ENCODE measurements around the gene ABCA8. TPM values are rescaled to one million over a fixed set of nuclear protein-coding genes. Genes with fewer than 3 reads are reported as not detected.

The ABCA8 gene
- total RNA-seq, 4 donors from 2014 or later = 235 to 365 (median 316) TPM

DNA sequence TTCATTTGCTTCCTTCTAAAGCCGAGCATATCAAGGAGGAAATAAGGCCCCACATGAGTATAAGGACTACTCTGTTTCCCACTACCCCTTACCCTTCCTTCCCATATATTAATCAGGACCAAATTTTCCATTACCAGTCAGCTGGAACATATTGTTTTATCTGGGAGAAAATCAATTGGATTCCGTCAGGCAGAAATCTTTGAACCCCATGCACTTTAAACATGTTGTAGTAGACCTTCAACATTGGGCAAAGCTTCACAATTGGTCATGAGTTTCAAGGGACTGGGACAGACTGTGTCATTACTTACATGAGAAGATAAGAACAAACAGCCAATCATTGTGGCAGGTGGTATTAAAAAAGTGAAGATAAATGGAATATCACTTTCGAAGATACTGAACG, 70.3 kb downstream of the ABCA8 start:
- TF ChIP-seq POLR2A (IDR thresholded peaks at IDR 0.05) (no peak), EP300 (IDR thresholded peaks at IDR 0.05) (no peak)
- TF ChIP-seq, protein P1, sequence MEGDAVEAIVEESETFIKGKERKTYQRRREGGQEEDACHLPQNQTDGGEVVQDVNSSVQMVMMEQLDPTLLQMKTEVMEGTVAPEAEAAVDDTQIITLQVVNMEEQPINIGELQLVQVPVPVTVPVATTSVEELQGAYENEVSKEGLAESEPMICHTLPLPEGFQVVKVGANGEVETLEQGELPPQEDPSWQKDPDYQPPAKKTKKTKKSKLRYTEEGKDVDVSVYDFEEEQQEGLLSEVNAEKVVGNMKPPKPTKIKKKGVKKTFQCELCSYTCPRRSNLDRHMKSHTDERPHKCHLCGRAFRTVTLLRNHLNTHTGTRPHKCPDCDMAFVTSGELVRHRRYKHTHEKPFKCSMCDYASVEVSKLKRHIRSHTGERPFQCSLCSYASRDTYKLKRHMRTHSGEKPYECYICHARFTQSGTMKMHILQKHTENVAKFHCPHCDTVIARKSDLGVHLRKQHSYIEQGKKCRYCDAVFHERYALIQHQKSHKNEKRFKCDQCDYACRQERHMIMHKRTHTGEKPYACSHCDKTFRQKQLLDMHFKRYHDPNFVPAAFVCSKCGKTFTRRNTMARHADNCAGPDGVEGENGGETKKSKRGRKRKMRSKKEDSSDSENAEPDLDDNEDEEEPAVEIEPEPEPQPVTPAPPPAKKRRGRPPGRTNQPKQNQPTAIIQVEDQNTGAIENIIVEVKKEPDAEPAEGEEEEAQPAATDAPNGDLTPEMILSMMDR (IDR thresholded peaks at IDR 0.05) = no peak
- 86 to 90% methylated on average over 4 of the region's 4 CpGs for WGBS, 2 donors
- Histone ChIP-seq H3K27me3 (no peaks in the 10 kb centered on the region), H3K27ac (no peak overlapping the region), H3K9me3 (peaks cover 0 to 10% (median 0%) of the 10 kb centered on the region in 4 donors), H3K36me3 (peaks cover 3 to 91% (median 3%) of the 10 kb centered on the region in 3 donors), H3K4me1 (no peaks in the 10 kb centered on the region), H3K4me3 (no peak overlapping the region)
- DNase-seq (ENCODE audit: low spot score in 2 of 2) = no peak

DNA sequence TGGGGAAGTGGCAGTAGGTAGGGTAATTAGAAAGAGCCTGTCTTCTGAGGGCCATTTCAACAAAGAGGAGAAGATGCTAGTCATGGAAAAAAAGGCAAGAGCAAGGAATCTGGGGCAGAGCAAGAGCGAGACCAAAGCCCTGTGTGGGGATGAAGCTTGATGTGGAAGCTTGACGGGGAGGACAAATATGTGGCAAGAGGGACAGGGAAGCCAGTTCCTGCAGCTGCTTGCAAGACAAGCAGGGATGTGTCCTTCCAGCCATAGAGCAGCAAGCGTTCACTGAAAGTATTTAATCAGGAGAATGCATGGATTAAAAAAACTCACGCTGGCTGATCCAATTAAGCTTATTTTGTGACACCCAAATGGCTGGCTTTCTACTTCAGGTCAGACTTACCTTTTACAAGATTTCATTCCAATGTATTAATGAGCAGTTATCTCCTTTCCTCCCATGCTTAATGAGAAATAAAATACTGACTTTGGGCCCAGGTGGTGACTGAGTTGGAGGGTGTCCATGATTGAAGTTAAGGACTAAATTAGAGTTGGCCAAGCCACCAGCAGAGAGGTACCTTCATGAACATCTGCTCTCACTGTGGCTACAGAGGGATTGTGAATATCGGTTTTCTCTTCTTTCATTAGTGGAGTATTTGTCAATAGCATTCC, 76.8 kb downstream of the ABCA8 start:
- no peak for DNase-seq (ENCODE audit: low spot score in 2 of 2)
- no peaks in the 10 kb centered on the region for H3K27me3 ChIP-seq
- peaks cover 0 to 15% (median 0%) of the 10 kb centered on the region in 4 donors for H3K9me3 ChIP-seq
- TF ChIP-seq EP300 (IDR thresholded peaks at IDR 0.05) (no peak), POLR2A (IDR thresholded peaks at IDR 0.05) (no peak)
- TF ChIP-seq, protein P1 (IDR thresholded peaks at IDR 0.05) = no peak
- no peak overlapping the region for H3K4me3 ChIP-seq
- no peaks in the 10 kb centered on the region for H3K4me1 ChIP-seq
- WGBS, 2 donors = 89 to 93% methylated on average over 5 of the region's 5 CpGs
- H3K36me3 ChIP-seq = peaks cover 4 to 100% (median 9%) of the 10 kb centered on the region in 3 donors
- peak overlapping the region in 1 of 4 donors; percentile 15 for H3K27ac ChIP-seq

DNA sequence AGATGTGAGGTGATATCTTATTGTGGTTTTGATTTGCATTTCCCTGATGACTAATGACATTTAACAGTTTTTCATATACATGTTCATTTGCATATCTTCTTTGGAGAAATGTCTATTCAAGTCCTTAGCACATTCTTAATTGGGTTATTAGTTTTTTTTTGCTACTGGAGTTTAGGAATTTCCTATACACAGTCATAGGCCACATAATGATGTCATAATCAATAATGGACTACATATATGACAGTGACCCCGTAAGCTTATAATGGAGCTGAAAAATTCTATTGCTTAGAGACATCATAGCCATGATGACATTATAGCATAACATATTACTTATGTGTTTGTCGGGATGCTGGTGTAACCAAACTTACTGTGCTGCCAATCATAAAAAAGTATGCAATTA, 83.7 kb downstream of the ABCA8 start:
- Histone ChIP-seq H3K27ac (no peak overlapping the region), H3K4me1 (peaks cover 0 to 2% (median 0%) of the 10 kb centered on the region in 4 donors), H3K27me3 (no peaks in the 10 kb centered on the region), H3K36me3 (peaks cover 4 to 93% (median 6%) of the 10 kb centered on the region in 3 donors), H3K4me3 (no peak overlapping the region), H3K9me3 (no peaks in the 10 kb centered on the region)
- 95 to 99% methylated on average over 2 of the region's 2 CpGs for WGBS, 2 donors
- TF ChIP-seq EP300 (IDR thresholded peaks at IDR 0.05) = no peak
- TF ChIP-seq, protein P1 (IDR thresholded peaks at IDR 0.05) = no peak
- no peak for TF ChIP-seq POLR2A (IDR thresholded peaks at IDR 0.05)
- no peak for DNase-seq (ENCODE audit: low spot score in 2 of 2)

DNA sequence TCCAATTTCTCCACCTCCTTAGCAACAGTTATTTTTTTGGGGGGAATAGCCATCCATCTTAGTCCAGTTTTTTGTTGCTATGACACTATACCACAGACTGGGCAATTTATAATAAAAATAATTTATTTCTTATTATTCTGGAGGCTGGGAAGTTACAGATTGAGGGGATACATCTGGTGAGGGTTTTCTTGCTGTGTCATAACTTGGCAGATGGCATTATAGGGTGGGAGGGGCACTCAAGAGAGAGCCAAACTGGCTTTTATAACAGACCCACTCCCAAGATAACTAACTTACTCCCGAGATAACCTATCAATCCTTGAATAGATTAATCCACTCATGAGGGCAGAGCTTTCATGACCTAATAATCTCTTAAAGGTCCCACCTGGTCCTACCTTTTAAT, 84.2 kb downstream of the ABCA8 start:
- Histone ChIP-seq H3K27ac (no peak overlapping the region), H3K4me3 (no peak overlapping the region), H3K27me3 (no peaks in the 10 kb centered on the region), H3K36me3 (peaks cover 4 to 93% (median 6%) of the 10 kb centered on the region in 3 donors), H3K4me1 (peaks cover 0 to 2% (median 0%) of the 10 kb centered on the region in 4 donors), H3K9me3 (peaks cover 0 to under 1% (median 0%) of the 10 kb centered on the region in 4 donors)
- no peak for DNase-seq (ENCODE audit: low spot score in 2 of 2)
- WGBS, 2 donors = 75 to 81% methylated on average over 1 of the region's 1 CpG
- TF ChIP-seq POLR2A (IDR thresholded peaks at IDR 0.05) (no peak), EP300 (IDR thresholded peaks at IDR 0.05) (no peak)
- TF ChIP-seq, protein P1 (IDR thresholded peaks at IDR 0.05) = no peak

DNA sequence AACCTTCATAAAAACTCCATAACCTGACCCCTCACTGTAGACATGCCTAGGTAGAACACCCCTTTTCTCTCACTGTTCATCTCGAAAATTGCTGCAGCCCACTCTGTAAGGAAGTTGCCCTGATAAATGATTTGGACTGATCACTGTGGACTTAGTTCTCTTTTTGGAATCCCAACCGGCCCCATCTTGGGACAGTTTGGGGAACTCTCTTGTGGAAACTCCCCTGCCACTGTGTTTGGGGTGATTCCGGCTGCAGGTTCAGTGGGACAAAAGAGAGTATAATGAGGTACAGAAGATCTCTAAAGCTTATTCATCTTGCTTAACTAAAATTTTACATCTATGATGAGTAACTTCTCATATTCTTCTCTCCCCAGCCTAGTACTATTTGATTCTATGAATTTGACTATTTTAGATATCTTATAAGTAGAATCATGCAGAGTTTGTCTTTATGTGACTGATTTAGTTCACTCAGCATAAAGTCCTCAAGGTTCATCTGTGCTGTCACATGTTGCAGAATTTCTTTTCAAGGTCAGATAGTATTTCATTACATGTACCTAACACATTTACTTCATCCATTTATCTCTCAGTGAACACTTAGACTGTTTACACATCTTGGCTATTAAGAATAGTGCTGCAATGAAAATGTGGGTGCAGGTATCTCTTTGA, 84.9 kb downstream of the ABCA8 start:
- Histone ChIP-seq H3K27me3 (no peaks in the 10 kb centered on the region), H3K4me3 (no peak overlapping the region), H3K9me3 (peaks cover 0 to 7% (median 0%) of the 10 kb centered on the region in 4 donors), H3K27ac (no peak overlapping the region), H3K4me1 (peaks cover 0 to 2% (median 0%) of the 10 kb centered on the region in 4 donors), H3K36me3 (peaks cover 4 to 90% (median 6%) of the 10 kb centered on the region in 3 donors)
- TF ChIP-seq POLR2A (IDR thresholded peaks at IDR 0.05) (no peak), EP300 (IDR thresholded peaks at IDR 0.05) (no peak)
- TF ChIP-seq, protein P1 (IDR thresholded peaks at IDR 0.05) = no peak
- WGBS, 2 donors = 80 to 88% methylated on average over 3 of the region's 3 CpGs
- no peak for DNase-seq (ENCODE audit: low spot score in 2 of 2)
